B cell (primary cell): Measurements from ENCODE around the gene RFPL1. TPM values are rescaled to one million over a fixed set of nuclear protein-coding genes. Genes with fewer than 3 reads are reported as not detected.
A peak's percentile ranks its signal among the peaks of the same experiment; 100 is the strongest.

ENCODE experiments used
- ATAC-seq: fragments of 200-7000 bp; cut with Tn5 transposase; one replicate; pipeline ENCODE4 v1.10.0; 2021; ENCODE audit warnings: low read depth, mild to moderate bottlenecking, moderate number of reproducible peaks, moderate library complexity
- CTCF ChIA-PET: fragments of 350-600 bp; sonication (Branson Sonifier 250); formaldehyde crosslinking; loops from one replicate; lab custom pipeline; 2021; ENCODE audit warnings: antibody characterized with exemption, inconsistent platforms; lab: Charles Lee
- POLR2A ChIA-PET: fragments of 350-600 bp; sonication (Branson Sonifier 250); formaldehyde crosslinking; loops from one replicate; lab custom pipeline; 2021; ENCODE audit warnings: antibody characterized with exemption; lab: Charles Lee
- DNase-seq: peaks from one replicate; pipeline ENCODE4 v3.0.0; 2013
- H2AFZ ChIP-seq: 2 replicates; pipeline ENCODE4 v1.6.1; 2012; ENCODE audit warnings: mild to moderate bottlenecking, low read depth, low read length; ENCODE audit not compliant: insufficient read depth, poor library complexity, severe bottlenecking
- H3K27ac ChIP-seq, 2 donors: 1 replicate in 1 of 2; 2 replicates in 1 of 2; pipeline ENCODE4 v1.5.1; 2012 to 2013; ENCODE audit warnings: low read length in 2 of 2, mild to moderate bottlenecking in 2 of 2, moderate library complexity in 1 of 2
- H3K27me3 ChIP-seq, 4 experiments: fragments of 200-600 bp in 1 of 4; sonication (generic) in 1 of 4; replicated peaks in 1 of 4; 1 replicate in 2 of 4; 2 replicates in 2 of 4; pipeline versions ENCODE4 v1.6.1 to v1.7.0; 2013 to 2016; ENCODE audit warnings: low read length in 3 of 4, mild to moderate bottlenecking in 2 of 4, mixed read lengths in 1 of 4, moderate library complexity in 1 of 4; ENCODE audit not compliant: insufficient read depth in 4 of 4, control insufficient read depth in 3 of 4; ENCODE audit errors: control extremely low read depth in 1 of 4
- H3K36me3 ChIP-seq, 2 experiments: replicated peaks in 1 of 2; 1 replicate in 1 of 2; 2 replicates in 1 of 2; pipeline versions ENCODE4 v1.6.1 to v1.7.1; 2013; ENCODE audit warnings: low read length in 1 of 2; ENCODE audit not compliant: insufficient read depth in 2 of 2, control insufficient read depth in 1 of 2; ENCODE audit errors: control extremely low read depth in 1 of 2, extremely low read depth in 1 of 2
- H3K4me1 ChIP-seq, 2 donors: fragments of 200-600 bp in 1 of 2; sonication (generic) in 1 of 2; 1 replicate in 1 of 2; 2 replicates in 1 of 2; pipeline versions ENCODE4 v1.5.1 to v1.6.1; 2013 to 2017; ENCODE audit warnings: low read length in 2 of 2; ENCODE audit not compliant: control insufficient read depth in 2 of 2, insufficient read depth in 2 of 2
- H3K4me2 ChIP-seq: replicated peaks from 2 replicates; pipeline ENCODE3; 2012; ENCODE audit warnings: mild to moderate bottlenecking, low read depth, low read length; ENCODE audit not compliant: poor library complexity, severe bottlenecking
- H3K4me3 ChIP-seq, 5 experiments: fragments of 200-600 bp in 1 of 5; sonication (generic) in 1 of 5; 1 replicate in 3 of 5; 2 replicates in 2 of 5; pipeline versions ENCODE4 v1.5.1 to v1.7.0; 2011 to 2016; ENCODE audit warnings: low read length in 4 of 5, mild to moderate bottlenecking in 4 of 5, low read depth in 2 of 5, control low read depth in 1 of 5, moderate library complexity in 1 of 5; ENCODE audit not compliant: insufficient read depth in 1 of 5; ENCODE audit errors: control extremely low read depth in 1 of 5, extremely low read depth in 1 of 5
- H3K79me2 ChIP-seq: fragments of 200-600 bp; sonication (generic); one replicate; pipeline ENCODE4 v1.6.0; 2016; ENCODE audit warnings: low read length; ENCODE audit not compliant: control insufficient read depth, insufficient read depth
- H3K9ac ChIP-seq: fragments of 200-600 bp; sonication (generic); 2 replicates; pipeline ENCODE4 v1.6.1; 2017; ENCODE audit warnings: mild to moderate bottlenecking, low read length, moderate library complexity
- H3K9me3 ChIP-seq, 3 donors: one replicate each; pipeline versions ENCODE4 v1.6.1 to v1.7.1; 2013; ENCODE audit warnings: low read length in 2 of 3; ENCODE audit not compliant: control insufficient read depth in 2 of 3, insufficient read depth in 1 of 3; ENCODE audit errors: control extremely low read depth in 1 of 3
- H4K20me1 ChIP-seq: 2 replicates; pipeline ENCODE4 v1.6.0; 2012; ENCODE audit warnings: mild to moderate bottlenecking, low read length; ENCODE audit not compliant: insufficient read depth, control insufficient read depth, poor library complexity, severe bottlenecking
- H3K27ac Mint-ChIP-seq: one replicate; pipeline ENCODE4 v1.8.0; 2021; ENCODE audit warnings: mixed read lengths
- H3K27me3 Mint-ChIP-seq: one replicate; pipeline ENCODE4 v1.8.0; 2021; ENCODE audit warnings: mixed read lengths
- H3K4me1 Mint-ChIP-seq: one replicate; pipeline ENCODE4 v1.8.0; 2021; ENCODE audit warnings: mixed read lengths
- H3K4me3 Mint-ChIP-seq: one replicate; pipeline ENCODE4 v1.8.0; 2021; ENCODE audit warnings: mixed read lengths
- H3K9me3 Mint-ChIP-seq: one replicate; pipeline ENCODE4 v1.8.0; 2022; ENCODE audit warnings: mixed read lengths; ENCODE audit not compliant: insufficient read depth
- EZH2 ChIP-seq: IDR thresholded peaks from 2 replicates; pipeline ENCODE4 v1.6.1; 2012; ENCODE audit warnings: borderline replicate concordance, low read depth, mild to moderate bottlenecking, moderate library complexity, low read length; ENCODE audit not compliant: insufficient read depth, poor library complexity, severe bottlenecking
- WGBS: methylation state at CpG from one replicate; pipeline ENCODE4 v1.1.5; 2013; ENCODE audit warnings: missing lambda C conversion rate; ENCODE audit not compliant: insufficient coverage; 5-methylcytosine and 5-hydroxymethylcytosine counted together
- intact Hi-C: fragments of 100-400 bp; cut with micrococcal nuclease; formaldehyde crosslinking; loops from one replicate; pipeline ENCODE4 v1.10.0; 2022
- polyA plus RNA-seq: library from polyadenylated mRNA; depleted of rRNA; stranded (reverse); fragments of >200 nt; gene quantifications from 2 replicates; pipeline ENCODE4 v1.2.3, GENCODE V29; 2012
- total RNA-seq, 2 donors: library from RNA; stranded (reverse); fragments of 120-200 nt in 1 of 2; gene quantifications; 1 replicate in 1 of 2; 2 replicates in 1 of 2; pipeline versions ENCODE4 v1.2.3 to v1.2.4, GENCODE V29; 2013 to 2022
- TF ChIP-seq, protein P1 (sequence below): fragments of 200-600 bp; IDR thresholded peaks from one replicate; pipeline ENCODE4 v1.8.0; 2022; ENCODE audit warnings: antibody characterized with exemption, mild to moderate bottlenecking

The RFPL1 gene
- total and polyA plus RNA-seq, 2 donors (not counting 1 experiment from before 2014, with no cell fraction given), result not detected

DNA sequence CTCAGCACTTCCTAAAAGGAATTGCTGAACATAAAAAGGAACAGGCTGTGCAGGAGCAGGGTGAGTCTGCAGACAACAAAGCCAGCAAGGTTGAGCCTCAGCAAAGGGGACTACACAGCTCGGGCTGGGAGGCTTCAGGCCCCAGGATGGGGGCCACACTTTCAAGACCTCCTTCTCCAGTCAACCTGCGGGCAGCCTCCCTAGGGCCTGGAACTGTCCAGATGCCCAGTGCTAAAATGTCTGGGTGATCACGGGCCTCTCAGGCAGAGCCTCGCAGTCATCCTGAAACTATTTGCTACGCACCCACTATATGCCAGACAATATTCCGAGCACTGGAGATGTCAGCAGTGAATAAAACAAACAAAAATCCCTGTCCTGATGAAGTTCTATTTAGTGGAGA is 37.7 kb downstream of the RFPL1 start:
- peaks cover 42% of the 10 kb centered on the region for H3K4me1 Mint-ChIP-seq
- peaks cover 0 to 47% (median 26%) of the 10 kb centered on the region in 4 experiments for H3K27me3 ChIP-seq
- peak overlapping the region; percentile 35 for H3K4me3 Mint-ChIP-seq
- H3K4me2 ChIP-seq, result peak overlapping the region; percentile 66
- peaks cover 36% of the 10 kb centered on the region for H3K27me3 Mint-ChIP-seq
- peaks cover 32 to 38% of the 10 kb centered on the region in 2 donors for H3K4me1 ChIP-seq
- no peak overlapping the region for H3K27ac ChIP-seq
- no peak overlapping the region for H2AFZ ChIP-seq
- DNase-seq (no peak), ATAC-seq (no peak)
- intact Hi-C loops, result loop anchor here (5.0 kb wide), 1 partner anchor 79 kb away; no protein-coding TSS in a partner anchor
- WGBS, result 61% methylated on average over 2 of the region's 6 CpGs
- peaks cover 0 to 19% (median 0%) of the 10 kb centered on the region in 3 donors for H3K9me3 ChIP-seq
- no peak overlapping the region for H3K9ac ChIP-seq
- POLR2A ChIA-PET, result interaction anchor here (0.6 to 1.0 kb wide), 2 partner anchors 8 to 78 kb away, joined by 3 to 4 read pairs; partner anchors contain the start of gene THOC5
- TF ChIP-seq, protein P1, sequence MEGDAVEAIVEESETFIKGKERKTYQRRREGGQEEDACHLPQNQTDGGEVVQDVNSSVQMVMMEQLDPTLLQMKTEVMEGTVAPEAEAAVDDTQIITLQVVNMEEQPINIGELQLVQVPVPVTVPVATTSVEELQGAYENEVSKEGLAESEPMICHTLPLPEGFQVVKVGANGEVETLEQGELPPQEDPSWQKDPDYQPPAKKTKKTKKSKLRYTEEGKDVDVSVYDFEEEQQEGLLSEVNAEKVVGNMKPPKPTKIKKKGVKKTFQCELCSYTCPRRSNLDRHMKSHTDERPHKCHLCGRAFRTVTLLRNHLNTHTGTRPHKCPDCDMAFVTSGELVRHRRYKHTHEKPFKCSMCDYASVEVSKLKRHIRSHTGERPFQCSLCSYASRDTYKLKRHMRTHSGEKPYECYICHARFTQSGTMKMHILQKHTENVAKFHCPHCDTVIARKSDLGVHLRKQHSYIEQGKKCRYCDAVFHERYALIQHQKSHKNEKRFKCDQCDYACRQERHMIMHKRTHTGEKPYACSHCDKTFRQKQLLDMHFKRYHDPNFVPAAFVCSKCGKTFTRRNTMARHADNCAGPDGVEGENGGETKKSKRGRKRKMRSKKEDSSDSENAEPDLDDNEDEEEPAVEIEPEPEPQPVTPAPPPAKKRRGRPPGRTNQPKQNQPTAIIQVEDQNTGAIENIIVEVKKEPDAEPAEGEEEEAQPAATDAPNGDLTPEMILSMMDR, result no peak
- no peak for TF ChIP-seq EZH2
- no peaks in the 10 kb centered on the region for H3K79me2 ChIP-seq
- H3K9me3 Mint-ChIP-seq, result no peaks in the 10 kb centered on the region
- H3K36me3 ChIP-seq, result no peaks in the 10 kb centered on the region
- H4K20me1 ChIP-seq, result no peaks in the 10 kb centered on the region
- no peak overlapping the region for H3K4me3 ChIP-seq
- H3K27ac Mint-ChIP-seq, result no peak overlapping the region
- CTCF ChIA-PET, result interaction anchor here (1.0 to 1.1 kb wide), 2 partner anchors 48 to 81 kb away, joined by 3 to 4 read pairs; no protein-coding TSS in a partner anchor

DNA sequence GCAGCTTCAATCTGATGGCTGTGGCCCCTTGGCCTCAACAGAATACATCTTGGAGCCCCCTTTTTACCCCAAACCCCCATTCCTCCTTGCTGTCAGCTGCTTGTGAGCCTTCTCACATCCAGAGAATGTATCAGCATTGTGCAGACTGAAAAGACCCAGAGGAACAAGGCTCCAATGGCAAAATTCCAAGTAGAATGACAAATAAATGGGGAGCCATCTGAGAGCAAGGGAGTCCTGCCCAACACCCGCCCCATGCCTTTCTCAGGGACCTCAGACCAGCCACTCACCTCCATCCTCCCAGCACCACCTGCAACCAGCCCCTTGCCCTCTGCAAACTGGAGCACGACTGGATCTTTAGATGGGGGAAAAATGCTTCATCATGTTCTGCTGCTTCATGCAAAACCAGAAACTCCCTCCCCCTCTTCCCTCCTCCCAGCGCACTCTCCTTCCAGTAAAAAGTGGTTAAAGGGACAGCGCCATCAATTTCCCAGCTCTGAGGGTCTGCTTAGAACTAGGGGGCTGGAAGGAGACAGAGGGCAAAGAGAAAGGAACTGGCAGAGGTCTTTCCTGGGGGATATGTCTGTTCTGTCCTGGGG is 39.4 kb downstream of the RFPL1 start:
- no peak overlapping the region for H3K4me2 ChIP-seq
- DNase-seq, result no peak
- intact Hi-C loops, result loop anchor here (5.0 kb wide), 1 partner anchor 81 kb away; no protein-coding TSS in a partner anchor

More for the DNA sequence above, 39.4 kb downstream of the RFPL1 start:
- no peak overlapping the region for H3K4me3 Mint-ChIP-seq
- POLR2A ChIA-PET, result no interaction called here
- Histone ChIP-seq H2AFZ (no peak overlapping the region), H3K9me3 (peaks cover 0 to 24% (median 0%) of the 10 kb centered on the region in 3 donors), H4K20me1 (no peaks in the 10 kb centered on the region), H3K36me3 (no peaks in the 10 kb centered on the region), H3K9ac (no peak overlapping the region), H3K79me2 (no peaks in the 10 kb centered on the region), H3K27me3 (peaks cover 0 to 60% (median 42%) of the 10 kb centered on the region in 4 experiments), H3K4me1 (peaks cover 36 to 43% of the 10 kb centered on the region in 2 donors), H3K4me3 (no peak overlapping the region), H3K27ac (no peak overlapping the region)
- H3K27ac Mint-ChIP-seq, result no peak overlapping the region
- TF ChIP-seq, protein P1, result no peak
- TF ChIP-seq EZH2, result no peak
- ATAC-seq, result no peak
- H3K9me3 Mint-ChIP-seq, result no peaks in the 10 kb centered on the region
- H3K4me1 Mint-ChIP-seq, result peaks cover 48% of the 10 kb centered on the region
- peaks cover 40% of the 10 kb centered on the region for H3K27me3 Mint-ChIP-seq
- CTCF ChIA-PET, result no interaction called here
- WGBS, result no CpG with 5 or more reads among the region's 4 CpGs
